Measurements from ENCODE around the gene XYLT1. TPM values are rescaled to one million over a fixed set of nuclear protein-coding genes. Genes with fewer than 3 reads are reported as not detected.
A peak's percentile ranks its signal among the peaks of the same experiment; 100 is the strongest.

XYLT1 gene
- total RNA-seq, 8 experiments from 2014 or later = 1.2 to 22.0 (median 6.3) TPM

GRCh38 chr16:17273142-17273561, 197.6 kb downstream of the XYLT1 start:
- H3K4me3 ChIP-seq = no peak overlapping the region
- in situ Hi-C loops (cut with MboI; ENCODE audit: low pct_unique_long_range_greater_than_20kb in 2 of 9, low sequenced_read_pairs in 9 of 9, unreplicated experiment in 9 of 9) = no loop called here
- peaks cover 37 to 51% of the 10 kb centered on the region in 2 donors for H3K4me1 ChIP-seq (replicated peaks in 1 of 2)
- 0 to 73% (median 70%) methylated on average over 1 to 3 of the region's 4 CpGs; no CpG with 5 or more reads in 7 of the 10 experiments for WGBS, 10 experiments
- ATAC-seq (replicated peaks in 6 of 8) = peak in 7 of 8 experiments; percentile 76 to 96 (median 85)
- H3K27ac ChIP-seq = peak overlapping the region; percentile 54 to 62

- in situ Hi-C loops (cut with MboI; ENCODE audit: low pct_unique_long_range_greater_than_20kb in 2 of 9, low sequenced_read_pairs in 9 of 9, unreplicated experiment in 9 of 9) = no loop called here
- Histone ChIP-seq H3K4me1 (replicated peaks in 1 of 2) (peaks cover 37 to 51% of the 10 kb centered on the region in 2 donors), H3K4me3 (no peak overlapping the region), H3K27ac (peak overlapping the region; percentile 41 to 43)
- peak in 4 of 8 experiments; percentile 13 to 45 (median 31) for ATAC-seq (replicated peaks in 6 of 8)
- WGBS, 10 experiments = 58 to 100% (median 83%) methylated on average over 1 to 10 of the region's 10 CpGs; no CpG with 5 or more reads in 2 of the 10 experiments
Measured at GRCh38 chr16:17272716-17273115, 198.0 kb downstream of the XYLT1 start.

- Histone ChIP-seq H3K4me3 (no peak overlapping the region), H3K4me1 (replicated peaks in 1 of 2) (peaks cover 37 to 56% of the 10 kb centered on the region in 2 donors), H3K27ac (peak overlapping the region in 1 of 2 donors; percentile 3)
- 29 to 100% (median 94%) methylated on average over 1 to 3 of the region's 4 CpGs; no CpG with 5 or more reads in 4 of the 10 experiments for WGBS, 10 experiments
- ATAC-seq (replicated peaks in 6 of 8) = peak in 5 of 8 experiments; percentile 8 to 55 (median 29)
- in situ Hi-C loops (cut with MboI; ENCODE audit: low pct_unique_long_range_greater_than_20kb in 2 of 9, low sequenced_read_pairs in 9 of 9, unreplicated experiment in 9 of 9) = no loop called here
Measured at GRCh38 chr16:17271687-17272086, 199.1 kb downstream of the XYLT1 start.

GRCh38 chr16:17270683-17271109, 200.1 kb downstream of the XYLT1 start:
- H3K4me3 ChIP-seq = no peak overlapping the region
- peaks cover 28 to 51% of the 10 kb centered on the region in 2 donors for H3K4me1 ChIP-seq (replicated peaks in 1 of 2)
- in situ Hi-C loops (cut with MboI; ENCODE audit: low pct_unique_long_range_greater_than_20kb in 2 of 9, low sequenced_read_pairs in 9 of 9, unreplicated experiment in 9 of 9) = no loop called here
- WGBS, 10 experiments = 0 to 100% (median 78%) methylated on average over 1 to 4 of the region's 6 CpGs; no CpG with 5 or more reads in 2 of the 10 experiments
- ATAC-seq (replicated peaks in 6 of 8) = no peak
- H3K27ac ChIP-seq = no peak overlapping the region

- H3K4me1 ChIP-seq (replicated peaks in 1 of 2) = peaks cover 29 to 46% of the 10 kb centered on the region in 2 donors
- 60 to 83% methylated on average over 1 of the region's 3 CpGs; no CpG with 5 or more reads in 8 of the 10 experiments for WGBS, 10 experiments
- in situ Hi-C loops (cut with MboI; ENCODE audit: low pct_unique_long_range_greater_than_20kb in 2 of 9, low sequenced_read_pairs in 9 of 9, unreplicated experiment in 9 of 9) = no loop called here
- no peak overlapping the region for H3K27ac ChIP-seq
- ATAC-seq (replicated peaks in 6 of 8) = no peak
- no peak overlapping the region for H3K4me3 ChIP-seq
Measured at GRCh38 chr16:17270111-17270510, 200.6 kb downstream of the XYLT1 start.

GRCh38 chr16:17269439-17269838, 201.3 kb downstream of the XYLT1 start:
- H3K4me3 ChIP-seq = no peak overlapping the region
- 78 to 100% (median 94%) methylated on average over 1 to 2 of the region's 2 CpGs; no CpG with 5 or more reads in 6 of the 10 experiments for WGBS, 10 experiments
- no peak overlapping the region for H3K27ac ChIP-seq
- peaks cover 32 to 44% of the 10 kb centered on the region in 2 donors for H3K4me1 ChIP-seq (replicated peaks in 1 of 2)
- peak in 1 of 8 experiments; percentile 14 for ATAC-seq (replicated peaks in 6 of 8)
- in situ Hi-C loops (cut with MboI; ENCODE audit: low pct_unique_long_range_greater_than_20kb in 2 of 9, low sequenced_read_pairs in 9 of 9, unreplicated experiment in 9 of 9) = no loop called here

- in situ Hi-C loops (cut with MboI; ENCODE audit: low pct_unique_long_range_greater_than_20kb in 2 of 9, low sequenced_read_pairs in 9 of 9, unreplicated experiment in 9 of 9) = no loop called here
- Histone ChIP-seq H3K4me1 (replicated peaks in 1 of 2) (peaks cover 21 to 40% of the 10 kb centered on the region in 2 donors), H3K27ac (no peak overlapping the region), H3K4me3 (no peak overlapping the region)
- 0 to 69% (median 43%) methylated on average over 1 to 12 of the region's 16 CpGs; no CpG with 5 or more reads in 2 of the 10 experiments for WGBS, 10 experiments
- peak in 7 of 8 experiments; percentile 44 to 99 (median 74) for ATAC-seq (replicated peaks in 6 of 8)
Measured at GRCh38 chr16:17266608-17267313, 204.0 kb downstream of the XYLT1 start.

GRCh38 chr16:17265154-17265553, 205.6 kb downstream of the XYLT1 start:
- WGBS, 10 experiments = 38 to 100% (median 86%) methylated on average over 1 of the region's 1 CpG; no CpG with 5 or more reads in 4 of the 10 experiments
- no peak overlapping the region for H3K4me3 ChIP-seq
- peaks cover 16 to 30% of the 10 kb centered on the region in 2 donors for H3K4me1 ChIP-seq (replicated peaks in 1 of 2)
- in situ Hi-C loops (cut with MboI; ENCODE audit: low pct_unique_long_range_greater_than_20kb in 2 of 9, low sequenced_read_pairs in 9 of 9, unreplicated experiment in 9 of 9) = no loop called here
- H3K27ac ChIP-seq = no peak overlapping the region
- no peak for ATAC-seq (replicated peaks in 6 of 8)

- ATAC-seq (replicated peaks in 6 of 8) = no peak
- Histone ChIP-seq H3K4me1 (replicated peaks in 1 of 2) (peaks cover 23 to 31% of the 10 kb centered on the region in 2 donors), H3K27ac (no peak overlapping the region), H3K4me3 (no peak overlapping the region)
- in situ Hi-C loops (cut with MboI; ENCODE audit: low pct_unique_long_range_greater_than_20kb in 2 of 9, low sequenced_read_pairs in 9 of 9, unreplicated experiment in 9 of 9) = no loop called here
- WGBS, 10 experiments = 0 to 100% (median 75%) methylated on average over 1 to 5 of the region's 5 CpGs; no CpG with 5 or more reads in 2 of the 10 experiments
Measured at GRCh38 chr16:17261197-17261858, 209.4 kb downstream of the XYLT1 start.

- WGBS, 10 experiments = 0 to 100% (median 44%) methylated on average over 1 to 4 of the region's 5 CpGs; no CpG with 5 or more reads in 3 of the 10 experiments
- Histone ChIP-seq H3K4me3 (no peak overlapping the region), H3K4me1 (replicated peaks in 1 of 2) (peaks cover 19 to 31% of the 10 kb centered on the region in 2 donors), H3K27ac (no peak overlapping the region)
- ATAC-seq (replicated peaks in 6 of 8) = peak in 2 of 8 experiments; percentile 35 to 39
- in situ Hi-C loops (cut with MboI; ENCODE audit: low pct_unique_long_range_greater_than_20kb in 2 of 9, low sequenced_read_pairs in 9 of 9, unreplicated experiment in 9 of 9) = no loop called here
Measured at GRCh38 chr16:17260276-17260849, 210.4 kb downstream of the XYLT1 start.

- Histone ChIP-seq H3K4me1 (replicated peaks in 1 of 2) (peaks cover 14 to 31% of the 10 kb centered on the region in 2 donors), H3K27ac (no peak overlapping the region), H3K4me3 (no peak overlapping the region)
- WGBS, 10 experiments = 76 to 93% (median 83%) methylated on average over 1 to 6 of the region's 6 CpGs; no CpG with 5 or more reads in 1 of the 10 experiments
- ATAC-seq (replicated peaks in 6 of 8) = no peak
- in situ Hi-C loops (cut with MboI; ENCODE audit: low pct_unique_long_range_greater_than_20kb in 2 of 9, low sequenced_read_pairs in 9 of 9, unreplicated experiment in 9 of 9) = no loop called here
Measured at GRCh38 chr16:17259751-17260270, 210.9 kb downstream of the XYLT1 start.

GRCh38 chr16:17258848-17259713, 211.7 kb downstream of the XYLT1 start:
- 30 to 97% (median 93%) methylated on average over 2 to 14 of the region's 23 CpGs; no CpG with 5 or more reads in 1 of the 10 experiments for WGBS, 10 experiments
- Histone ChIP-seq H3K27ac (no peak overlapping the region), H3K4me1 (replicated peaks in 1 of 2) (peaks cover 14 to 31% of the 10 kb centered on the region in 2 donors), H3K4me3 (no peak overlapping the region)
- ATAC-seq (replicated peaks in 6 of 8) = no peak
- in situ Hi-C loops (cut with MboI; ENCODE audit: low pct_unique_long_range_greater_than_20kb in 2 of 9, low sequenced_read_pairs in 9 of 9, unreplicated experiment in 9 of 9) = no loop called here

All from motor neuron (in vitro differentiated cells).